HEK293T (cell line): ENCODE data around the gene NUP58.

Source experiments
- BHLHE40 ChIP-seq: fragments of 450-650 bp; IDR thresholded peaks from 2 replicates; pipeline ENCODE4 v1.6.1; 2016; ENCODE audit warnings: mild to moderate bottlenecking, moderate library complexity, borderline replicate concordance
- FOXA1 ChIP-seq: fragments of 450-650 bp; IDR thresholded peaks from 2 replicates; pipeline ENCODE4 v1.6.1; 2016; ENCODE audit warnings: mild to moderate bottlenecking
- FOXK2 ChIP-seq: fragments of 450-650 bp; IDR thresholded peaks from 2 replicates; pipeline ENCODE4 v1.6.1; 2016; ENCODE audit warnings: mild to moderate bottlenecking
- LEF1 ChIP-seq: fragments of 450-650 bp; IDR thresholded peaks from 2 replicates; pipeline ENCODE4 v1.6.1; 2017; ENCODE audit warnings: mild to moderate bottlenecking, borderline replicate concordance
- NFRKB ChIP-seq: fragments of 450-650 bp; IDR thresholded peaks from 2 replicates; pipeline ENCODE4 v1.6.1; 2016; ENCODE audit warnings: mild to moderate bottlenecking, moderate library complexity
- SUZ12 ChIP-seq: fragments of 450-650 bp; IDR thresholded peaks from 2 replicates; pipeline ENCODE4 v1.6.1; 2016; ENCODE audit warnings: mild to moderate bottlenecking
- ZNF384 ChIP-seq: fragments of 450-650 bp; IDR thresholded peaks from 2 replicates; pipeline ENCODE4 v1.6.1; 2016

- TF ChIP-seq LEF1 (no peak), BHLHE40 (no peak), NFRKB (no peak), FOXA1 (no peak), SUZ12 (no peak), ZNF384 (no peak), FOXK2 (no peak)
Observed at GRCh38 chr13:25347151-25347550, 45.7 kb downstream of the NUP58 start.
